GM11168 (cell line): Measurements from ENCODE around the gene VGLL2.

Experiments
- in situ Hi-C: fragments of 300-500 bp; cut with MboI; formaldehyde crosslinking; loops from one replicate; pipeline ENCODE4 v1.12.0; 2022; ENCODE audit warnings: low sequenced_read_pairs; ENCODE audit not compliant: unreplicated experiment

The VGLL2 gene

GRCh38 chr6:117309611-117310010 lies 44.3 kb downstream of the VGLL2 start:
- in situ Hi-C loops = no loop called here

- in situ Hi-C loops = no loop called here
Observed at GRCh38 chr6:117311310-117311709, 46.0 kb downstream of the VGLL2 start.

GRCh38 chr6:117311726-117312125 lies 46.4 kb downstream of the VGLL2 start:
- in situ Hi-C loops = no loop called here

DNA sequence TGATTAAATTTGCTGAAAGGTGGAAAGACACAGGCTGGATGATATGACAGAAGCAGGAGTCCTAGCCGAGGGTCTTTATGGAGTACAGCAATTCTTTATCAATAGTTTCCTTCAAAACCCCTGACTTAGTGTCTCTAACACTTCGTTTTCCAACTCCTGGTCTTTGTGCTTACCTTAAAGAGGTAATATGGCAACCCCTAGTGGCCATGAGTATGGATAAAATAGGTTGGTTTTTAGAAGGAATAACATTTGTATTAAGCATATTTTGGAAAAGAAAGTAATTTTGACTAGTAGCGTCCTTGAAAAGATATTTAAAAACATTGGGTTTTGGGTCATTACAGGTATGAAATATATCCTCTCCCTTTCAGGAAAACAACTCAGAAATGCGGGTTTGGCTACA lies 51.9 kb downstream of the VGLL2 start:
- in situ Hi-C loops = no loop called here
